Renal pelvis (tissue), 4 donors: ENCODE data around the gene NAT9. TPM values are rescaled to one million over a fixed set of nuclear protein-coding genes. Genes with fewer than 3 reads are reported as not detected.

Experiments used
- DNase-seq: peaks from one replicate; pipeline ENCODE4 v3.0.0-alpha.2; 2013
- polyA plus RNA-seq, 3 donors: library from polyadenylated mRNA; unstranded; fragments of 120-200 nt; gene quantifications; one replicate each; pipeline ENCODE4 v1.2.1, GENCODE V29; 2013; ENCODE audit not compliant: insufficient read length in 3 of 3

NAT9 gene
- polyA plus RNA-seq, 3 donors, result 45.1 to 54.0 (median 54.0) TPM

- DNase-seq, result no peak
Observed at GRCh38 chr17:74784125-74784810, 8.1 kb upstream of the NAT9 start.

GRCh38 chr17:74782571-74782970 is 6.4 kb upstream of the NAT9 start:
- DNase-seq, result no peak

GRCh38 chr17:74780443-74781238 is 4.5 kb upstream of the NAT9 start:
- DNase-seq, result no peak

- DNase-seq, result no peak
Observed at GRCh38 chr17:74779948-74780400, 3.8 kb upstream of the NAT9 start.

GRCh38 chr17:74779501-74779900 is 3.4 kb upstream of the NAT9 start:
- no peak for DNase-seq

- DNase-seq, result no peak
Observed at GRCh38 chr17:74778960-74779359, 2.8 kb upstream of the NAT9 start.

- DNase-seq, result no peak
Observed at GRCh38 chr17:74777901-74778515, 1.9 kb upstream of the NAT9 start.

GRCh38 chr17:74776990-74777389 is 845 bp upstream of the NAT9 start:
- DNase-seq, result no peak

- DNase-seq, result no peak
Observed at GRCh38 chr17:74775409-74776043, 619 bp downstream of the NAT9 start.

GRCh38 chr17:74773871-74774286 is 2.3 kb downstream of the NAT9 start:
- no peak for DNase-seq

GRCh38 chr17:74773414-74773813 is 2.7 kb downstream of the NAT9 start:
- DNase-seq, result no peak

- no peak for DNase-seq
Observed at GRCh38 chr17:74772053-74772452, 4.1 kb downstream of the NAT9 start.

- no peak for DNase-seq
Observed at GRCh38 chr17:74771319-74771914, 4.7 kb downstream of the NAT9 start.

- no peak for DNase-seq
Observed at GRCh38 chr17:74770498-74771318, 5.4 kb downstream of the NAT9 start.

GRCh38 chr17:74769856-74770497 is 6.2 kb downstream of the NAT9 start:
- DNase-seq, result no peak

GRCh38 chr17:74769266-74769855 is 6.8 kb downstream of the NAT9 start:
- DNase-seq, result no peak

GRCh38 chr17:74768763-74769114 is 7.4 kb downstream of the NAT9 start:
- DNase-seq, result no peak

- DNase-seq, result no peak
Observed at GRCh38 chr17:74768069-74768762, 7.9 kb downstream of the NAT9 start.

- no peak for DNase-seq
Observed at GRCh38 chr17:74767111-74767516, 9.0 kb downstream of the NAT9 start.

- DNase-seq, result no peak
Observed at GRCh38 chr17:74766413-74766812, 9.7 kb downstream of the NAT9 start.
